HG02642 (cell line): ENCODE results near the gene VEGFA.

Experiments used
- ATAC-seq: cut with Tn5 transposase; IDR thresholded peaks from one replicate; pipeline ENCODE4 v1.9.1; 2021; ENCODE audit warnings: mild to moderate bottlenecking; ENCODE audit not compliant: unreplicated experiment, poor library complexity

VEGFA gene

DNA sequence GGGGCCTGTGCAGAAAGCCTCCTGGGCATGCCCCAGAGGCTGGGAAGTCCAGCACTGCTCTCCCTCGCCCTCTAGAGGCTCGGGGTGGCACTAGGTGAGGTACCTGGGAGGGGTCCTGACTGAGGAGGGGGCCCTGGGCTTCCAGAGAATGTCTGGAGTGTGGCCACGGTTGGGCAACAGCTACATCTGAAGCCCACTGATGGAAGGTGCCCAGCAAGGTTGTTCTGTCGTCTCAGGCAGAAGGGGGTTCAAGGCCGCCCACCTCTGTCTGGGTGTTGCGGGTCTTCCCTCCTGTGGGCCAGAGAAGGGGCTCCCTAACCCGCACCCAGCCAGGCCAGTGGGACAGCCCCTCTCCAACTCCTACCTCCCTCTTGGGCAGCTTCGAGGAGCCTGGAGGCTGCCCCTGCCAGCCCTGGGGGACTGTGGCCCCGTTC, 11.4 kb upstream of the VEGFA start:
- ATAC-seq, result no peak

DNA sequence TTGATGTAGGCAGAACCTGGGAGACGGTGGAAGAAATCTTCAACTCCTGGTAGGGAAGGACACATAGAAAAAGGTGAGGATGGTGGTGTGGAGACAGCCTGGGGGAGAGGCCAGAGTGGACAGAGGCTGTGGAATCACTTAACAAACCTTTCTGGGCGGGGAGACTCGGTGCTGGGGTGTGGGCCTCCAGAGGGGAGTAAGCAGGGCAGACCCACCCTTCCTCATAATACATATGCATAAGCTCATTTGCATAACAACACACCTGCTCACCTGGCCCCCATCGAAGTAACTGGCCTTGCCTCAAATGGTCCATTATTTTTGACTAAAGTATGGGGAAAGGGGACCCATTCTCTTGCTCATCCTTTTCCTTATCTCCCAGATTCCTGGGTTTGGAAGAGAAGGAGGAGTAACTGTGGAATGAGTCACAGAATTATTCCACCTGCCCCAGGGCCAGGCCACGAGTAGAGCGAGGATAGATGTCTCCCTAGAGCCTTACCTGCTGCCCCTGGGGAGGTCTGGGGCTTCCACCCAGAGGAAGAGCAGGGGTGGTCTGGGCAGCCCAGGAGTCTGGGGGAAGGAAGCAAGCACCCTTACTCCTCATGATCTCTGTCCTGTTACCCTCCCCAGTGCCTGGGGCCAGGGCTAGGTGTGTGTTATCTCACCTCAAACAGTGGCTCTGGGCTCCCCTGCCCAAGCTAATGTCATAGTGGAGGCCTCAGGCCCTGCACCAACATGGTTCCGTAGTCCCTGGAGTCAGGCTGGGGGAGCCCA, 10.7 kb upstream of the VEGFA start:
- no peak for ATAC-seq

DNA sequence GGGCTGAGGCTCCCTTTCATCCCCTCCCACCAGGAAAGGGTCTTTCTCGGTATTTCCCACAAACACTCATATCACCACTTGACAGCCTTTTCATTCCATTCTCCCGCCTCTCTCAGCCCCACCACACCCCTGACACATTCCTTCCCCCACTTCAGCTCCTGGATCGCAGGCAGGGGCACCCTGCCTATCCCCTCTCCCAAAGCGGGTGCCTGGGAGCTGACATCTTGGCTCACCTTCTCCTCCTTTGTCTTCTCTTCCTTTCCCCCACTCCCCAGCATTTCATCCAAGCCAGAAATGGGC, 10.2 kb upstream of the VEGFA start:
- no peak for ATAC-seq

DNA sequence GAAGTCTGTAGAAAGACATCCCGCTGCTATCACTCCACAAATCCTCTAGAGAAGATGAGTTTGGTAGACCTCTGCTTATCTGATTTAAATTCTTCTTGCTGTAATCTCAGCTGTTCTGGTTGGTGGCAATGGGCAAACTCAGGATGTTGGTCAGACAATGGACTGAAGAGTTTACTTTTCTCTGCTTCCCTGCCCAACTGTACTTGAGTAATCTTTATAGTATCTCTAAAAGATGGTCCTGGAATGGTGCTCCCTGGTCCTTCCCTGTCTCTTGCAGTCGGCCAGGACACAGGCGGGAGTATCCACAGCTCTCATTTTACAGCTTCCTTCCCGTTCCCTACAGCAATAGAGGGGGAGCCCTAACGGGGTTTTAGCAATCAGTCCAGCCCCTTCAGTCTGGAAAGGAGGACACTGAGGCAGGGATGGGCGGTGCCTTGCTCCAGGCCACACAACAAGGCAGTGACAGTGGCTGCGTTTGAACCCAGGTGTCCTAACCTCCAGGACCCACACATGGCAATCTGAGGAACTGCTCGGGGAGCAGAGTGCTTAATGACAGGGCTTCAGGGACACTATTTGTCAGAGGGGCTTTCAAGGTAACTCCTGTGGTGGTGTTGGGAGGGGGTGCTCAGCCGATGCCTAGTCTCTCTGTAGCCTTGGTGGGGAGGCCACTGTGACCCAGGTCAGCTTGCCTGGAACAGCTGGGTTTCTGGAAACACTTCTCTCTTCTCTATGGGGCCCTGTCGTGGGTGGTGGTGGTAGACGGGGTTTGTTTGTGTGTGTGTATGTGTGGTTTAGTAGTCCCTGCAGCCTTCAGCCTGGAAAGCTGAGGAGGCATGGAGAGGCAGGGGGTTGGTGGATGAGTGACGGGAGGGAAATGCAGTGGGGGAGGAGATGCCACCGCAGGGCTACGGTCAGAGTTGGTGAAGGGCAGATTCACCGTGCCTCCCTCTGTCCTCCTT, 9.5 kb upstream of the VEGFA start:
- no peak for ATAC-seq

DNA sequence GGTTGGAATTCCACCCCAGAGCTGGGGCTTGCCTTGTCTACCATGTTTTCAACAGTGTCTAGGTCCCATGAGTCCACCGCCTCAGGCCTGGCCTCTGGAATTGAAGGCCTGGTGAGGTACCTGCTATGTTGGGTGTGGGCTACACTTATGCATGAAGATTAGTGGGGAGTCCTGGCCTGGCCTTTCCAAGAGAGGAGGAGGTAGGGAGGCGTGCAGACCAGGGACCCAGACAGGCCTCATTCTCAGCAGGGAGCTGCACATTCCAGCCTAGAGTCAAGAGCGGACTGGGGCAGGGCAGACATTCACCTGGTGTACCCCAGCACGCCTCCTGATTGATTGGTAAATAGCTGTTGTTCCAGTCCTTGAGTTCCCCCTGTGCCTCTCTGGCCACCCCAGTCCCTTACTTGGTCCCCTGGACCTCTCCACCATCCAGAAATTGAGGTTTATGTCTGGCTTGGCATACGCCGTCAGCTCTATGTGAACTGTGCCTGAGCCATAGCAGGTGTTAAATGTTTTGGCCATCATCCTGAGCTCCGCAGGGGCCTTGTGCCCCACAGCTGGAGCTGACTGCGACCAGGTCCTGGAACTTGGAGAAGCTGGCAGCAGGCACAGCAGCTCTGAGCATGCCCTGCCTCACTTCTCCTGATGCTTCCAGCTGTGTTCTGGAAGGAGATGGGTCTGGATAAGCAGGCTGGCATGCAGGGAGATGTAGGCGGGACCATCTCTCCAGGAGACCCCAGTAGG, 8.2 kb upstream of the VEGFA start:
- no peak for ATAC-seq

DNA sequence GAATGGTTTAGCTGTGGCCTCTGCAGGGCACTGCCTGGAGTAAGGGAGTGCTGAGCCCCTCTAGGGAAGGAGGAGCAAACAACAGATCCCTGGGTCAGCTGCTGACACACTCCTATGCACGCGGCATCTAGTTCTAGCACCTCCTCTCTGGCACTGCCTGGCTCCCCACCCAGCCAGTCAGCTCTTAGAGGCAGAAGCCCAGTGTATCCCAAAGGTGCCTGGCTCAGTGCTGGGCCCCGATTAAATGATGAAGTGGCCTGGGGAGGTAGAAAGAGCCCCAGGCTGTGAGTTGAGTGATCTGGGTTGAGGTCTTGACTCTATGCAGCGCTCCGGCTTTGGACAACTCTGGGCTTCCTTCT, 7.6 kb upstream of the VEGFA start:
- ATAC-seq, result no peak

DNA sequence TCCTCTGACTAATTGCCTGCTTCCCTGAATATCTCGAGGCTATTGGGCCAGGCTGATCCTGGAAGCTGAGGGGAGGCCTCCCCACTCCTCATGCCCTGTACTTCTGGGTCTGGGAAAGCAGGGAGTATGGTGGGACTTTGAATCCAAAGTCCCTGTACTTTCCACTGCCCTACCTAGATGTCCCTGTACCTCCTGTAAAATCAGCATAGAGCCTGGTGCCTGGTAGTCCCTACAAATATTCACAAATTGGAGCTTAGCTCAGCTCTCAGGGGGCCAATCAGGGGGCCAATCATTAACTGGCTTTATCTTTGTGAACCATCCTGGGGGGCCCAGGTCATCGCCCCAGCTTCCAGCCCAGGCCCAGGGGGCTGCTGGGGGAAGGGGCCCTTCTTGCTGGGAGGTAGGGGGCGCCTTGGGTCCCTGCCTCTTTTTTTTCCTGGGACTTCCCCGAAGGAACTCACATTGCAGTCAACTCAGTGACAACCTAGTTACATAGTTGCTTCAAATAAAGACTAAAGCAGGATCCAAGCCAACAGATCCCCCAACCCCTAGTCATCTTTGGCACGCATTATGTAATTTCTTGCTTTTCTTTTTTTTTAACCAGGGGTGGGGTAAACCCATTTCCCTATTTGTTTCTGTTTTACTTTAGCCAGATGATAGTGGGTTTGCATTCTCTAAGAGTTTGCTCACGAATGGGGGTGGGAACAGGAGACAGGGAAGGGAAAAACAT, 6.9 kb upstream of the VEGFA start:
- no peak for ATAC-seq

DNA sequence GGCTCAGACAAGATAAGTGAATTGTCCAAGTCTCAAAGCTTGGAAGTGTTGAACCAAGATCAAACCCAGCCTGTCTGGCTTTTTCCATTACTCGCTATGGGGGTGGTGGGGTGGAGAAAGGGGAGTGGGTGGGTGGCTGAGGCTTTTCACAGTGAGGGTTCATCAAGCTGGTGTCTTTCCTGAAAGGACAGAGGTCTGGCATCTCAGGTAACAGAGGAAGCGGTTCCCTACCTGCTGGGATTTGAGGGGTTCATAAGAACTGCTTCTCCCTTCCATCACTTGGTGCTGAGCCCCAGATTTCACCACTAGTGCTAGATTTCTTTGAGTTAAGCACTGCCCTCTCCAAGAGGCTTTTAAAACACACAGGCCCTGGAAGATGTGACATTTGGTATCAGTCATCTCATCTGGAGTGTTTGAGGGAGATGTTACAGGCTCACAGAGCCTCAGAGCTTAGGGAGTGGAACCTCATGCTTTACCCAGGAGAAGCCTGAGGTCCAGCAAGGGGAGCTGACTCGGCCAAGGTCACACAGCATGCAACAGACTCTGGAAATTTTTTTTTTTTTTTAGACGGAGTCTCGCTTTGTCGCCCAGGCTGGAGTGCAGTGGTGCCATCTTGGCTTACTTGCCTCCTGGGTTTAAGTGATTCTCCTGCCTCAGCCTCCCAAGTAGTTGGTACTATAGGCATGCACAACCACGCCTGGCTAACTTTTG, 6.0 kb upstream of the VEGFA start:
- ATAC-seq, result no peak

DNA sequence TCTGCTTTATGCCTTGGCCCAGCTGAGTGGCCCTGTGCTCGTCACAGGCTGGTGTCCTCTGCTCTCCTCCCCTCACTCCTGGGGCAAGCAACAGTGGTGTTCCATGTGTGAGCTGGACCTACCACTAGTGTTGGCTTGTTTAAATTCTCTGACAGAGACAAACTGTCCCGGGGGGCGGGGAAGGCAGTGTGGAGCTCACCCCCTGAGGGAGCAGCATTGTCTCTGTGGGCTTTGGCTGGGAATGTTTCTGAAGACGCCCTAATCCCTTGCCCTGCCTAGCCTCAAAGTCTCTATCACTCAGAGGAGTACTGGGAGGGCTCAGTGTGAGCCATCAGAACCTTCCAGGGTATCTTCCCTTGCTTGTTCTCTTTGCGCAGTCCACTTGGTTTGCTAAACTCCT, 5.2 kb upstream of the VEGFA start:
- no peak for ATAC-seq

DNA sequence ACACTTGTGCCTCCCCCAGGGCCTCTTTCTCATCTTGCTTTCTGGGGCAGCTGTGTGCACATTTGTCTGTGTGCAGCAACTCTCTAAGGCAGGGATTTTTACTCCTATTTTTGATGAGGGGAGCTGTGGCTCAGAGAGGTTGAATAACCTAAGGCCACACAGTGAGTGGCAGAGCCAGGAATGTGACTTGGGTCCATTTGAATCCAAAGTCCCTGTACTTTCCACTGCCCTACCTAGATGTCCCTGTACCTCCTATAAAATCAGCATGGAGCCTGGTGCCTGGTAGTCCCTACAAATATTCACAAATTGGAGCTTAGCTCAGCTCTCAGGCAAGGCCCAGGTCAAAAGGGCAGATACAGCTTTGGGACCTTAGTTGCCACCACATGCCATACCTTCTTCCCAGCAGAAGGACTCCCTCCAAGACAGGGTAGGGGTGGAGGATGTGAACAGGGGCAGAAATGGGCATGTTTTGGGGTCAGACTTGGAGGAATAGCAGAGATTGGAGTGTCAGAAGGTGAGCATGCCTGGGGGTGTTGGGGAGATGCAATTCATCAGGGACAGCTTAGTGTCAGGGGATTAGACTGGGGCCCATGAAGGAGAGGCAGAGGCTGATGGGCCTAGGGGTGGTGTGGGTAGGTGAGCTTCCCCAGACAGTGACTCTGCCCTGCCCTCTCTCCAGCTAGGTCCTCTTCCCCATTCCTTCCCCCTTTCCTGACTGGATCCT, 4.1 kb upstream of the VEGFA start:
- ATAC-seq, result no peak

DNA sequence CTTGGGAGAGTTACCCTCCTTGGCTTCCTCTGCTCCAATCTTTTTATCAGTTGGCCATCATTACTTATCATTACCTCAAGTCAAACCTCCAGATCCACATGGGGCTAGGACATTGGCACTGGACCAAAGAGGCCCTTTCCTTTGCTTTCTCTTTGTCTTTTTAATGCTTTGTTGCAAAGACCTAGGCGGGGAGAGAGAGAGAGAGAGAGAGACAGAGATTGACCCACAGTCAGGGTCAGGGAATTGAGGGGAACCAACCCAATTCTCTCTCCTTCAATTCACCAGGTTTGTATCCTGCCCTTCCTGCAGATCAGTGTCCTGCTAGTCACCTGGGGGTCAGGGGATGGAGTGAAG, 3.5 kb upstream of the VEGFA start:
- no peak for ATAC-seq

DNA sequence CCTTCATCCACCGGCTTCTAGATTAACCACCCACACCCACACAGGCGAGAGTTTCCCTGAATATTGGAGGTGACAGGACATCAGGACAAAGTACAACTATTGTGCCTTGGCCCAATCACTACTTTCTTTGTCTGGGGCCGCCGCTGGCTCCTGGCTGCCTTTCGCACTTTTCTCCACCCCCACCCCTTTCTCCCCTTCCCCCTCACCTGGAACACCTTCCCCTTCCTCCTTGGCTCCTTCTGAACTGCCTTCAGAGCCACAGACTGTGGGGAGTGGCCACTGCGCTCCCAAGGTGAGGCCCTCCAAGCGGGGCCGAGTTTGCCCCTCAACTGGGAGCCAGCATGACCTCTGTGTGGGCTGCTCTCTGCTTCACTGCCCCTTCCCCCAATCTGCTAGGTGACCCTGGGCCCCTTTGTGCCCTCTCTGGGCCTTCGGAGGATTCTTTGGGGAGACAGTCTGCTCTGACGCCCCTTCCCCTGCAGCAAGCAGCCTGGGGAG, 3.0 kb upstream of the VEGFA start:
- no peak for ATAC-seq

DNA sequence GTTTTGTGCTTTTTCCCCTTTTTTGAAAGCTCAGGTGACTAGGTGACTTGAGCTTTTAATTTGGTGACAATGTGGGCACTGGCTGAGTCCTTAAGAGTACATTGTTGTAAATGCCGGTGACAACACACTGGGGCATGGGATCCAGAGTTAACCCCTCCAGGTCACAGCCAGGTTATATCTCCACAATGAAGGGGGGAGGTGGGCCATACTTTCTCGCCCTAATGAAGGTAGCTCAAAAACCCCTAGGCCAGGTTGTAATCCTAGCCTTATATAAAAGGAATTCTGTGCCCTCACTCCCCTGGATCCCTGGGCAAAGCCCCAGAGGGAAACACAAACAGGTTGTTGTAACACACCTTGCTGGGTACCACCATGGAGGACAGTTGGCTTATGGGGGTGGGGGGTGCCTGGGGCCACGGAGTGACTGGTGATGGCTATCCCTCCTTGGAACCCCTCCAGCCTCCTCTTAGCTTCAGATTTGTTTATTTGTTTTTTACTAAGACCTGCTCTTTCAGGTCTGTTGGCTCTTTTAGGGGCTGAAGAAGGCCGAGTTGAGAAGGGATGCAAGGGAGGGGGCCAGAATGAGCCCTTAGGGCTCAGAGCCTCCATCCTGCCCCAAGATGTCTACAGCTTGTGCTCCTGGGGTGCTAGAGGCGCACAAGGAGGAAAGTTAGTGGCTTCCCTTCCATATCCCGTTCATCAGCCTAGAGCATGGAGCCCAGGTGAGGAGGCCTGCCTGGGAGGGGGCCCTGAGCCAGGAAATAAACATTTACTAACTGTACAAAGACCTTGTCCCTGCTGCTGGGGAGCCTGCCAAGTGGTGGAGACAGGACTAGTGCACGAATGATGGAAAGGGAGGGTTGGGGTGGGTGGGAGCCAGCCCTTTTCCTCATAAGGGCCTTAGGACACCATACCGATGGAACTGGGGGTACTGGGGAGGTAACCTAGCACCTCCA, 2.2 kb upstream of the VEGFA start:
- ATAC-seq, result no peak

DNA sequence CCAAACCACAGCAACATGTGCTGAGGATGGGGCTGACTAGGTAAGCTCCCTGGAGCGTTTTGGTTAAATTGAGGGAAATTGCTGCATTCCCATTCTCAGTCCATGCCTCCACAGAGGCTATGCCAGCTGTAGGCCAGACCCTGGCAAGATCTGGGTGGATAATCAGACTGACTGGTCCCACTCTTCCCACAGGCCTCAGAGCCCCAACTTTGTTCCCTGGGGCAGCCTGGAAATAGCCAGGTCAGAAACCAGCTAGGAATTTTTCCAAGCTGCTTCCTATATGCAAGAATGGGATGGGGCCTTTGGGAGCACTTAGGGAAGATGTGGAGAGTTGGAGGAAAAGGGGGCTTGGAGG, 1.5 kb upstream of the VEGFA start:
- ATAC-seq, result no peak

DNA sequence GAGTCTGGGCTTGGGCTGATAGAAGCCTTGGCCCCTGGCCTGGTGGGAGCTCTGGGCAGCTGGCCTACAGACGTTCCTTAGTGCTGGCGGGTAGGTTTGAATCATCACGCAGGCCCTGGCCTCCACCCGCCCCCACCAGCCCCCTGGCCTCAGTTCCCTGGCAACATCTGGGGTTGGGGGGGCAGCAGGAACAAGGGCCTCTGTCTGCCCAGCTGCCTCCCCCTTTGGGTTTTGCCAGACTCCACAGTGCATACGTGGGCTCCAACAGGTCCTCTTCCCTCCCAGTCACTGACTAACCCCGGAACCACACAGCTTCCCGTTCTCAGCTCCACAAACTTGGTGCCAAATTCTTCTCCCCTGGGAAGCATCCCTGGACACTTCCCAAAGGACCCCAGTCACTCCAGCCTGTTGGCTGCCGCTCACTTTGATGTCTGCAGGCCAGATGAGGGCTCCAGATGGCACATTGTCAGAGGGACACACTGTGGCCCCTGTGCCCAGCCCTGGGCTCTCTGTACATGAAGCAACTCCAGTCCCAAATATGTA, 957 bp upstream of the VEGFA start:
- no peak for ATAC-seq

DNA sequence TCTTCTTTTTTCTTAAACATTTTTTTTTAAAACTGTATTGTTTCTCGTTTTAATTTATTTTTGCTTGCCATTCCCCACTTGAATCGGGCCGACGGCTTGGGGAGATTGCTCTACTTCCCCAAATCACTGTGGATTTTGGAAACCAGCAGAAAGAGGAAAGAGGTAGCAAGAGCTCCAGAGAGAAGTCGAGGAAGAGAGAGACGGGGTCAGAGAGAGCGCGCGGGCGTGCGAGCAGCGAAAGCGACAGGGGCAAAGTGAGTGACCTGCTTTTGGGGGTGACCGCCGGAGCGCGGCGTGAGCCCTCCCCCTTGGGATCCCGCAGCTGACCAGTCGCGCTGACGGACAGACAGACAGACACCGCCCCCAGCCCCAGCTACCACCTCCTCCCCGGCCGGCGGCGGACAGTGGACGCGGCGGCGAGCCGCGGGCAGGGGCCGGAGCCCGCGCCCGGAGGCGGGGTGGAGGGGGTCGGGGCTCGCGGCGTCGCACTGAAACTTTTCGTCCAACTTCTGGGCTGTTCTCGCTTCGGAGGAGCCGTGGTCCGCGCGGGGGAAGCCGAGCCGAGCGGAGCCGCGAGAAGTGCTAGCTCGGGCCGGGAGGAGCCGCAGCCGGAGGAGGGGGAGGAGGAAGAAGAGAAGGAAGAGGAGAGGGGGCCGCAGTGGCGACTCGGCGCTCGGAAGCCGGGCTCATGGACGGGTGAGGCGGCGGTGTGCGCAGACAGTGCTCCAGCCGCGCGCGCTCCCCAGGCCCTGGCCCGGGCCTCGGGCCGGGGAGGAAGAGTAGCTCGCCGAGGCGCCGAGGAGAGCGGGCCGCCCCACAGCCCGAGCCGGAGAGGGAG, 580 bp downstream of the VEGFA start:
- peak; percentile 6 for ATAC-seq
